Activated CD4-positive, alpha-beta T cell treated with anti-CD3 and anti-CD28 coated beads for 1 hour (primary cell): ENCODE data around the gene NRARP.

Experiments used
- DNase-seq: peaks from one replicate; pipeline ENCODE4 v3.0.0-alpha.2; 2020

NRARP gene

GRCh38 chr9:137310189-137311052 lies 8.3 kb upstream of the NRARP start:
- no peak for DNase-seq

GRCh38 chr9:137309368-137310188 lies 7.5 kb upstream of the NRARP start:
- no peak for DNase-seq

GRCh38 chr9:137308057-137308619 lies 6.1 kb upstream of the NRARP start:
- no peak for DNase-seq

- no peak for DNase-seq
Measured at GRCh38 chr9:137307255-137308056, 5.4 kb upstream of the NRARP start.

- no peak for DNase-seq
Measured at GRCh38 chr9:137306850-137307254, 4.8 kb upstream of the NRARP start.

- DNase-seq: no peak
Measured at GRCh38 chr9:137306066-137306849, 4.2 kb upstream of the NRARP start.

GRCh38 chr9:137305798-137306065 lies 3.7 kb upstream of the NRARP start:
- DNase-seq: no peak

GRCh38 chr9:137305060-137305797 lies 3.2 kb upstream of the NRARP start:
- peak; percentile 41 for DNase-seq

- DNase-seq: no peak
Measured at GRCh38 chr9:137304383-137305059, 2.5 kb upstream of the NRARP start.

- no peak for DNase-seq
Measured at GRCh38 chr9:137303893-137304382, 1.9 kb upstream of the NRARP start.

GRCh38 chr9:137303151-137303892 lies 1.3 kb upstream of the NRARP start:
- DNase-seq: no peak

GRCh38 chr9:137302449-137303150 lies 529 bp upstream of the NRARP start:
- DNase-seq: no peak

- DNase-seq: no peak
Measured at GRCh38 chr9:137301081-137301947, 757 bp downstream of the NRARP start.

- no peak for DNase-seq
Measured at GRCh38 chr9:137300567-137301080, 1.4 kb downstream of the NRARP start.

GRCh38 chr9:137299938-137300337 lies 2.1 kb downstream of the NRARP start:
- no peak for DNase-seq

- no peak for DNase-seq
Measured at GRCh38 chr9:137299203-137299565, 2.9 kb downstream of the NRARP start.

GRCh38 chr9:137298401-137299202 lies 3.5 kb downstream of the NRARP start:
- DNase-seq: no peak
